Fibroblast of skin of left quadriceps (primary cell): ENCODE data around the gene DGKZ.

Experiments
- DNase-seq, 2 experiments: peaks; one replicate each; pipeline ENCODE4 v3.0.0-alpha.2; 2013; ENCODE audit warnings: low read depth in 2 of 2

DGKZ gene

GRCh38 chr11:46381819-46382645 lies 34.8 kb downstream of the DGKZ start:
- no peak for DNase-seq

DNA sequence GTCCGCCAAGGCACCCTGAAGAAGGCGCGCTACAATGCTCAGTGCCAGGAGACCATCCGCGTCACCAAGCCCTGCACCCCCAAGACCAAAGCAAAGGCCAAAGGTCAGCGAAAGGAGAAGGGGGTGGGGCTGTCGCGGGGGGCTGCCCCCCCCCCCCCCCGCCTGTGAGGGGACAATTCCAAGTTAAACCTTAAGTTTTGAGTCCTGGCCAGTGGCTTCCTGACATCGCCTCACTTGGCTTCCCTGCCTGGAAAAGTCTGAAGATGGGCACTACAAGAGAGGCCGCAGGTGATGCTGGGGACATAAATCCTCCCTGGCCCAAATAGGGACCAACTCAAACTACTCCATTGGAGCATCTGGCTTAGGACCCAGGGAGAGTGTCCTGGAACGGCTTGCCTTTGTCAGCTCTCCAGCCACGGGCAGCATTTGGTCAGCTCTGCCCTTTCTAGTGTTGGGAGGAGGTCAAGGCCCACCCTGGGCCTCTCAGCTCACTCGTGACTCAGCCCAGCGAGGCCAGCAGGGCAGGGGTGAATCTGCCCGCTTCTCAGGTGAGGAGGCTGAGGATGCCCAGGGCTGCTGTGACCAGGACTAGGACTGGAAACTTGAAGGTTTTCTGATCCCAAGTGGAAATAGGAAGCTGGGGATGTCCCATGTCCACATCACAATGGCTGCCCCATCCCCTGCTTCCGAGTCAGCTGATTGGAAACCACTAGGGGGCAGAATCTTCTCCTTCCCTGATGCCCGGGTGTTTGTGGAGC lies 35.6 kb downstream of the DGKZ start:
- DNase-seq: no peak

GRCh38 chr11:46383404-46383758 lies 36.1 kb downstream of the DGKZ start:
- no peak for DNase-seq

- no peak for DNase-seq
Measured at GRCh38 chr11:46383974-46384701, 36.9 kb downstream of the DGKZ start.

- no peak for DNase-seq
Measured at GRCh38 chr11:46385169-46386004, 38.1 kb downstream of the DGKZ start.

DNA sequence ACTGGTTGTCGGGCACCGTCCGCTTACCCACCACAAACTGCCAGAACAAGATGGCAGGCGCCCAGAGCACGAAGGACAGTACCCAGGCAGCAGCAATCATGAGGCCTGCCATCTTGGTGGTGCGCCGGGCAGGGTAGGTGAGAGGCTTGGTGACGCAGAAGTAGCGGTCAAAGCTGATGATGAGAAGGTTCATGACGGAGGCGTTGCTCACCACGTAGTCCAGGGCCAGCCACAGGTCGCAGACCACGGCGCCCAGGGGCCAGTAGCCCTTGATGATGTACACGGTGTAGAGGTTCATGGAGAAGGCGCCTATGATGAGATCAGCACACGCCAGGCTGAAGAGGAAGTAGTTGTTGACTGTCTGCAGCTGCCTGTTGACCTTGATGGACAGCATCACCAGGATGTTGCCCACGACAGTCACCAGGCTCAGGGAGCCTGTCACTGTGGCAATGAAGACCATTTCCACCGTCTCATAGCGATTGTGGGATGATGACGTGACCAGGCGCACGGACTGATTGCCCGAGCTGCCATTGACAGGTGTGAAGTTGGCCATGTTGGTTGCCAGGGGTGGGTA lies 38.8 kb downstream of the DGKZ start:
- no peak for DNase-seq

DNA sequence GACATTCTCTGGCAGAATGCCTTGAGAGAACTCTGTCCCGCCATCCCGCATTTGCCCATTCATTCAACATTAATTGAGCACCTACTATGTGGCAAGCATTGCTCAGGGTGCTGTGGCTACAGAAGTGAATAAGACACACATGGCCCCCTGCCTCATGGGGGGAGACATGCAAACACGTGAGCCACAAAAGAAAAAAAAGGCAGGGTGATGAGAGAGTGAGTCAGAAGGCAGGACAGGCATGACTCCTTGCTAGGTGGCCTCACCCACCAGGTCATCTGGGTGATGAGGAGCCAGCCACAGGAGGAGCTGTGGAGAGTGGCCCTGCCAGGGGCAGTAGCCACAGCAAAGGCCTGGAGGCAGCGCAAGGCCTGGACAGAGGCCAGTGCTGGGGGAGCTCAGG lies 39.4 kb downstream of the DGKZ start:
- DNase-seq: no peak

DNA sequence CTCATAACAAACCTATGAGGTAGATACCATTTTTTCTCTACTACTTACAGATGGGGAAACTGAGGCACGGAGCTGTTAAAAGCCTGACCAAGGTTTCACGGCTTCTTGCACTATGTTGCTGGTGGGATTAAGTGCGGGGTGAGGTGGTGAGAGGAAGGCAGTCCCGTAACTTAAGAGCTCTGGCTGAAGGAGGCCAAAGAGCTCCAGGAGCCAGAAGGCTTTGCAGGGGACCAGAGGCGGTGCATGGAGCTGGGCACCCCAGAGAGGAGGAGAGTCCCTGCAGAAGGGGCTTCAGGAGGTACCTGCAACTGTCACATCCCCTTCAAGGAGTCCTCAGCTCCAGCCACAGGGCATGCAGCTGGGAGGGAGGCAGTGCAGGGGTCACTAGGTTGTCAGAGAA lies 40.2 kb downstream of the DGKZ start:
- DNase-seq: no peak

- DNase-seq: no peak
Measured at GRCh38 chr11:46387919-46388618, 40.8 kb downstream of the DGKZ start.

GRCh38 chr11:46388619-46389449 lies 41.6 kb downstream of the DGKZ start:
- no peak for DNase-seq

GRCh38 chr11:46389450-46390330 lies 42.4 kb downstream of the DGKZ start:
- no peak for DNase-seq

- DNase-seq: no peak
Measured at GRCh38 chr11:46390331-46391171, 43.3 kb downstream of the DGKZ start.

DNA sequence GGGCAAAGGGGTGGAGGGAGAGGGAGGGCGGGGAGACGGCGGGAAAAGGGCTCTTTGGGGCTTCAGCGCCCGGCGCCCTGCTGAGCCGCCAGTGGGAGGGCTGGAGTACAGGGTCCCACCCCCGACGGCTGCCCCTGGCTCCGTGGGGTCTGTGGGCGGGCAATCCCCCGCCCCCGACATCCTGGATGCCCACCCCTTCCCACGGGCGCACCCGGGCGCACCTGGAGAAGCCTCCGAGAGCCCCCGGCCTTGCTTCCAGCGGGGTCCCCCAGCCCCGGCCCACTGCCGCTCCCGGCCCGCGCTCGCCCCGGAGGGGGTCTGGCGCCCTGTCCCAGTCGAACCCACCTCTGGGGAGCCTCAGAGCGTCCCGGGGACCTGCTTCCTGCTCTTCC lies 43.9 kb downstream of the DGKZ start:
- no peak for DNase-seq

- no peak for DNase-seq
Measured at GRCh38 chr11:46391578-46392420, 44.5 kb downstream of the DGKZ start, which contains the start of gene CHRM4. CHRM4 (minus strand) TSS chr11:46391776; CDS start chr11:46386557, 5,219 bp downstream.

DNA sequence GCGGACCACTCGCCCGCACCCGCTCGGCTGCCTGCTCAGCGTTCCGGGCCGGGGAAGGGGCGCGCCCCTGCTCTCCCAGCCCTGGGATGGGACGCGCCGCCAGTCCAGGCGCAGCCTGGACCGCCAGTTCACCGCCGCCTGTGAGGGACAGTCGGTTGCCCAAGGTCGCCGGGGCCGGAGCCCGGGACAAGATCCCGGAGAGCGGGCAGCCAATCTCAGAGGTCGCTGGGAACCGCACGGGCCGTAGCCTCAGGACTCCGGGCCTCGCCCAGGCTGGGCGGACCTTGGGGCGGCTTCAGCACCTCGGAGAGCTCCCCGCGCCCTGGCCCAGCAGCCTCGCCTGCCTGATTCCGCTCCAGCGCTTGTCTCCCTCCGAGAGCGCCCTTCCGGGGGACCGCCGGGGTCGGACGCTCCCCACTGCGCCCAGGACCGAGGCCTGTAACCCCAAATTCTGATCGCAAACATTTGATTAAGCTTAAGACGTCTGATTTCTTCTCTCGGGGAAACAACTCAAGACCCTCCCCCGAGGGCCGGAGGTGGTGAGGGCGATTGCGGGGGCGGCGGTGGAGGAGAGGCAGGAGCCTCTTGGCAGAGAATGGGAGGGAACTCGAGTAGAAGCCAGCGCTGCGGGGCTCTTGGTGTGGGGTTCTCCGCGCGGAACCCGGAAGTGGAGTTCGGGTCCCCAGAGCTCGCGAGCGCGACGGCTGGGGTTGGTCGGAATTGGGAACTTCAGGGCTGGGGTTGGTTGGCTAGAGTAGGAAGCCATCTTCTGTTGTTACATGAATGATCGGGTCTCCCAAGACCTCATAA lies 45.4 kb downstream of the DGKZ start:
- peak; percentile 28 to 40 for DNase-seq

- no peak for DNase-seq
Measured at GRCh38 chr11:46393231-46393616, 46.0 kb downstream of the DGKZ start.
